Neural progenitor cell (in vitro differentiated cells): ENCODE measurements around the gene NKX2-4.

Experiments
- CTCF ChIP-seq: fragments of 200-600 bp; sonication (generic); IDR thresholded peaks from 2 replicates; pipeline ENCODE4 v1.5.1; 2017; ENCODE audit warnings: antibody characterized with exemption, mild to moderate bottlenecking
- EZH2 ChIP-seq: fragments of 200-600 bp; sonication (generic); IDR thresholded peaks from 2 replicates; pipeline ENCODE4 v1.6.1; 2017; ENCODE audit warnings: antibody characterized with exemption, mild to moderate bottlenecking, moderate library complexity
- EZH2phosphoT487 ChIP-seq: fragments of 200-600 bp; sonication (generic); IDR thresholded peaks from 2 replicates; pipeline ENCODE4 v1.6.1; 2017; ENCODE audit warnings: antibody characterized with exemption

GRCh38 chr20:21384308-21384892, 12.9 kb downstream of the NKX2-4 start:
- TF ChIP-seq CTCF, result no peak
- TF ChIP-seq EZH2, result no peak
- TF ChIP-seq EZH2phosphoT487, result no peak
